ENCODE measurements around the gene AFF4.

DNA sequence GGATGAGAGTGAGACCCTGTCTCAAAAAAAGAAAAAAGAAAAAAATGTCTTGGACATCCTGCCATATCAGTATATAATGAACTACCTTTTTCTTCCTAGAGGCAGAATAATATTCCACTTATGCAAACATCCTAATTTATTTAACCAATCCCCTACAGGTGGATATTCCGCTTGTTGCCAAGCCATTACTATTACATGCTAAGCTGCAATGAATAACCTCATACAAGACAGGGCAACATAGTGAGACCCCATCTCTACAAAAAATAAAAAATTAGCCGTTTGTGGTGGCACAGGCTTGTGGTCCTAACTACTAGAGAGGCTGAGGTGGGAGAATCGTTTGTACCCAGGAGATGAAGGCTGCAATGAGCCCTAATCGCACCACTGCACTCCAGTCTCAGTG, 1.7 kb upstream of the AFF4 start:
- TF ChIP-seq POLR2A (IDR thresholded peaks at IDR 0.05; ENCODE audit: low read depth, low read length) = no peak
- no peak for TF ChIP-seq POLR2AphosphoS5 (IDR thresholded peaks at IDR 0.05; ENCODE audit: low read depth, low read length)

Data from GM12892 (cell line).